Left lung (tissue), 10 donors: ENCODE results near the gene RFXAP. TPM values are rescaled to one million over a fixed set of nuclear protein-coding genes. Genes with fewer than 3 reads are reported as not detected.
"Not testable (repeated sequence)": the region's sequence is repeated elsewhere in the genome, so short reads cannot be mapped to it uniquely, and the experiment has no call there.

ENCODE experiments used
- ATAC-seq: fragments of 200-7000 bp; cut with Tn5 transposase; one replicate; pipeline ENCODE4 v1.9.1; 2020; ENCODE audit warnings: moderate library complexity
- DNase-seq, 4 donors: peaks; one replicate each; pipeline ENCODE4 v3.0.0-alpha.2; 2013 to 2020
- H3K27ac ChIP-seq, 2 donors: fragments of 200-600 bp; sonication (generic) in 1 of 2; one replicate each; pipeline versions ENCODE4 v1.5.0 to v1.8.0; 2020 to 2021
- H3K27me3 ChIP-seq, 2 donors: fragments of 200-600 bp; sonication (generic) in 1 of 2; one replicate each; pipeline versions ENCODE4 v1.5.0 to v1.8.0; 2020 to 2021
- H3K36me3 ChIP-seq, 2 donors: fragments of 200-600 bp; sonication (generic) in 1 of 2; one replicate each; pipeline versions ENCODE4 v1.5.0 to v1.8.0; 2020 to 2021
- H3K4me1 ChIP-seq, 2 donors: fragments of 200-600 bp; one replicate each; pipeline ENCODE4 v1.8.0; 2021
- H3K4me3 ChIP-seq, 2 donors: fragments of 200-600 bp; sonication (generic) in 1 of 2; one replicate each; pipeline versions ENCODE4 v1.5.0 to v1.8.0; 2020 to 2021; ENCODE audit warnings: mild to moderate bottlenecking in 1 of 2
- H3K9me3 ChIP-seq, 2 donors: fragments of 200-600 bp; sonication (generic) in 1 of 2; one replicate each; pipeline versions ENCODE4 v1.5.0 to v1.8.0; 2020 to 2021
- CTCF ChIP-seq, 2 donors: fragments of 200-600 bp; sonication (generic) in 1 of 2; IDR thresholded peaks; one replicate each; pipeline versions ENCODE4 v1.5.0 to v1.8.0; 2021; ENCODE audit warnings: antibody characterized with exemption in 2 of 2
- intact Hi-C, 2 donors: fragments of 100-400 bp; cut with DNase I; formaldehyde crosslinking; loops; one replicate each; pipeline versions ENCODE4 v1.11.2 to v1.14.2; 2022
- polyA plus RNA-seq, 6 donors: library from polyadenylated mRNA; unstranded; fragments of 120-200 nt; gene quantifications; one replicate each; pipeline ENCODE4 v1.2.1, GENCODE V29; 2013; ENCODE audit not compliant: insufficient read length in 6 of 6
- total RNA-seq, 2 donors: library from RNA; stranded (reverse); fragmentation: NEBNext Ultra II Directional; extraction: Animal tissue kit (Norgen Biotek cat#: 25700); gene quantifications; one replicate each; pipeline ENCODE4 v1.2.1, GENCODE V29; 2021
- donor health status: DM: no; HTN: yes; CAD: no.
- donor health status: DM: no; HTN: no; CAD: no.

Gene RFXAP
- total and polyA plus RNA-seq, 8 donors: 3.6 to 23.4 (median 17.8) TPM

GRCh38 chr13:36774931-36775330 is 44.1 kb upstream of the RFXAP start:
- Histone ChIP-seq H3K4me1 (no peaks in the 10 kb centered on the region), H3K4me3 (no peak overlapping the region), H3K36me3 (no peaks in the 10 kb centered on the region), H3K27me3 (peaks cover 0 to 3% of the 10 kb centered on the region in 2 donors), H3K9me3 (no peaks in the 10 kb centered on the region), H3K27ac (no peak overlapping the region)
- intact Hi-C loops: no loop called here
- DNase-seq (no peak), ATAC-seq (no peak)
- TF ChIP-seq CTCF (IDR thresholded peaks at IDR 0.05): no peak

GRCh38 chr13:36776175-36776574 is 42.8 kb upstream of the RFXAP start:
- peaks cover 0 to 3% of the 10 kb centered on the region in 2 donors for H3K27me3 ChIP-seq
- no peak overlapping the region for H3K4me3 ChIP-seq
- no peaks in the 10 kb centered on the region for H3K9me3 ChIP-seq
- no peaks in the 10 kb centered on the region for H3K4me1 ChIP-seq
- DNase-seq (no peak), ATAC-seq (no peak)
- no peaks in the 10 kb centered on the region for H3K36me3 ChIP-seq
- TF ChIP-seq CTCF (IDR thresholded peaks at IDR 0.05): no peak
- H3K27ac ChIP-seq: no peak overlapping the region
- intact Hi-C loops: no loop called here

DNA sequence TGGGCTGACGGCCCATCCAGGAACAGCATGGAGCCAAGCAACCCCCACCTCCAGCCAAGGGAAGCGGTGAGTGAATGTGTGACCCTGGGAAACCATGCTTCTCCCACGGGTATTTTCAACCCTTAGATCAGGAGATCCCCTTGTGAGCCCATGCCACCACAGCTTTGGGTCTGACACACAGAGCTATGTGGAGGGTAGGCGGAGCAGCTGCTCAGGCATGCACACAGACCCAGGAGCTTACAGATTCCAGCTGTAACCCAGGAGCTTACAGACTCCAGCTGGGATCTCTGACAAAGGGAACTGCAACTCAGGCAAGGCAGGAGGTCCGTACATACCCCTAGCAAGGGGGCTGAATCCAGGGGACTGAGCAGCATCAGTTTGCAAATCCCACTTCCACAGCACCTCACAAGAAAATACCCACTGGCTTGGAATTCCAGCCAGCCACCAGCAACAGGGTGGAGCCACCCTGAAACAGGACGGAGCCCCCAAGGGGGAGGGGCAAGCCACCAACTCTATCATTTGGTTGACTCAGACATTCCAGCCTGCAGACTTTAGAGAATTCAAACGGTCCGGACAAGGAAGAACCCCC is 40.8 kb upstream of the RFXAP start:
- H3K9me3 ChIP-seq: no peaks in the 10 kb centered on the region
- H3K4me1 ChIP-seq: no peaks in the 10 kb centered on the region
- H3K36me3 ChIP-seq: no peaks in the 10 kb centered on the region
- peak; percentile 58 for ATAC-seq
- peaks cover 0 to 3% of the 10 kb centered on the region in 2 donors for H3K27me3 ChIP-seq
- peak in 2 of 4 donors; percentile 53 to 66 for DNase-seq
- no peak overlapping the region for H3K27ac ChIP-seq
- no peak for TF ChIP-seq CTCF (IDR thresholded peaks at IDR 0.05)
- no peak overlapping the region for H3K4me3 ChIP-seq
- intact Hi-C loops: no loop called here

DNA sequence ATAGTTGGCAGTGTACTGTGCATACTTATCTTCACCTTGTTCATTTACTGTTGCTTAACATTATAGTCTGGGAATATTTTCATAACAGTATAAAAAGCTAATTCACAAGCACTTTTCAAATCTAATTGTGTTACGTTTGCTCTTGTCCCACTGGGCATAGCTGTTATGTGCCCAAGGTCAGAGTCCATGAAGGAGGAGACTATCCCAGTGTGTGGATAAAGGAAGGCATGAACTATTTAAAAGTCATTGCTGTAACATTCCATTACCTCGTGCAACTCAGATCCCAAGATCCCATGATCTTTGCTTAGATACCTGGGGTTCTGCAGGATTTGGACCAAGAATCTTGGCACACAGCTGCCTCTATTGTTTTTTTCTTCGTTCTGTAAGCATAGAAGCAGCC is 35.1 kb upstream of the RFXAP start:
- Histone ChIP-seq H3K9me3 (no peaks in the 10 kb centered on the region), H3K4me1 (no peaks in the 10 kb centered on the region), H3K27ac (no peak overlapping the region), H3K4me3 (no peak overlapping the region), H3K36me3 (no peaks in the 10 kb centered on the region), H3K27me3 (peaks cover 0 to 2% of the 10 kb centered on the region in 2 donors)
- intact Hi-C loops: no loop called here
- TF ChIP-seq CTCF (IDR thresholded peaks at IDR 0.05): no peak
- DNase-seq (no peak), ATAC-seq (no peak)

- H3K9me3 ChIP-seq, H3K27ac ChIP-seq, H3K4me1 ChIP-seq, intact Hi-C loops, H3K27me3 ChIP-seq, H3K4me3 ChIP-seq, H3K36me3 ChIP-seq, ATAC-seq, DNase-seq: not testable (repeated sequence)
These were observed 32.8 kb upstream of the RFXAP start for GRCh38 chr13:36786175-36786574.

- intact Hi-C loops: no loop called here
- no peak for ATAC-seq
- Histone ChIP-seq H3K4me3 (no peak overlapping the region), H3K36me3 (no peaks in the 10 kb centered on the region), H3K9me3 (no peaks in the 10 kb centered on the region), H3K4me1 (no peaks in the 10 kb centered on the region), H3K27me3 (no peaks in the 10 kb centered on the region), H3K27ac (no peak overlapping the region)
- no peak for DNase-seq
- no peak for TF ChIP-seq CTCF (IDR thresholded peaks at IDR 0.05)
These were observed 31.8 kb upstream of the RFXAP start for GRCh38 chr13:36787181-36787580.
